ENCODE measurements around the gene SNAPC4. TPM values are rescaled to one million over a fixed set of nuclear protein-coding genes. Genes with fewer than 3 reads are reported as not detected.
A peak's percentile ranks its signal among the peaks of the same experiment; 100 is the strongest.
"Not testable (repeated sequence)": the region's sequence is repeated elsewhere in the genome, so short reads cannot be mapped to it uniquely, and the experiment has no call there.

SNAPC4 gene
- total RNA-seq, 1 donor from 2014 or later, result 3.5 TPM

GRCh38 chr9:136410500-136411287 lies 10.7 kb upstream of the SNAPC4 start, which contains the start of the genes ENTR1 and PMPCA:
Gene ENTR1, minus strand, starts transcription at chr9:136410614. Its CDS starts 217 bp downstream, at chr9:136410397.
Gene PMPCA, plus strand, starts transcription at chr9:136410658. Its CDS starts 11 bp downstream, at chr9:136410669.
- DNase-seq (ENCODE audit: low read depth in 2 of 2), result peak; percentile 70 to 91

DNA sequence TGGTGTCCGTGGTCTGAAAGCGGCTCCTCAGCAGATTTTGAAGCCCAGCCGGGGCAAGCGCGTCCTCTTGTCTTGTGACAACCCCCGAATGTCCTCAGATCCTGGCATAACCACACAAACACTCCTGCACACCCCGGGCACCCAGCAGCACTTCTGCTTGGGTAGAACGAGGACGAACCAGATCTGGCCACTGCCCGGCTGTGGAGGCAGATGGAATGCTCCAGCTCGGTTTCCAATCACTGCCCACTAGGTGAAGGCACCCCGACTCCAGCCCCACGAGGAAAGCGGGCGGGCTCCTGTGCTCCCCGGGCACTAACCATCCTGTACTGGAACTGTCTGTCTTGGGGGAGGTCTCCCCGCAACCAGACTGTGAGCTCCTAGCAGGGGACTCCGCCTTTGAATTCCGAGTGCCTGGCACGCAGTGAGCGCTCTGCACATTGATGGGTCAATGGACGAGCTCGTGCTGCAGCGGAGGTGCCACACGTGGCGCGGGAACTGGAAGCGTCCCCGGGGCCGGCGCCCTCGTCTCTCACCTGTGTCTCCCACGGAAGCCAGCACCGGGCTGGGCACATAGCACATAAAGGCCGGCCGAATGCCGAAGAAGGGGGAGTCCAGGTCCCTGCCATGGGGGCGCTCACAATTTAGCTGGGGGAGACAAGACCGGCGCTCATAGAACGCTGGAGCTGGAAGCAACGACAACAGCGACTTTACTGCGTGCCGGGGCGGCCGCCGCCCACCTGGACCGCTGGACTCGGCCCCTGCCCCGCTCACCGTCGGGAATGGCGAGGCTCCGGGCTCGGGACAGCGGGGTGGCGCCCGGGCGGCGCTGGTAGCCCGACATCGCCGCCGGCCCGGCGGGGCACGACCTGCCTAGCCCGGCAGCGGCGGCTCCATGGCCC lies 9.8 kb upstream of the SNAPC4 start:
- peak in 1 of 2 donors; percentile 48 for DNase-seq (ENCODE audit: low read depth in 2 of 2)

GRCh38 chr9:136407911-136408310 lies 7.9 kb upstream of the SNAPC4 start:
- DNase-seq (ENCODE audit: low read depth in 2 of 2), result no peak

GRCh38 chr9:136407061-136407460 lies 7.1 kb upstream of the SNAPC4 start:
- DNase-seq (ENCODE audit: low read depth in 2 of 2), result not testable (repeated sequence)

GRCh38 chr9:136405904-136406303 lies 5.9 kb upstream of the SNAPC4 start:
- not testable (repeated sequence) for DNase-seq (ENCODE audit: low read depth in 2 of 2)

DNA sequence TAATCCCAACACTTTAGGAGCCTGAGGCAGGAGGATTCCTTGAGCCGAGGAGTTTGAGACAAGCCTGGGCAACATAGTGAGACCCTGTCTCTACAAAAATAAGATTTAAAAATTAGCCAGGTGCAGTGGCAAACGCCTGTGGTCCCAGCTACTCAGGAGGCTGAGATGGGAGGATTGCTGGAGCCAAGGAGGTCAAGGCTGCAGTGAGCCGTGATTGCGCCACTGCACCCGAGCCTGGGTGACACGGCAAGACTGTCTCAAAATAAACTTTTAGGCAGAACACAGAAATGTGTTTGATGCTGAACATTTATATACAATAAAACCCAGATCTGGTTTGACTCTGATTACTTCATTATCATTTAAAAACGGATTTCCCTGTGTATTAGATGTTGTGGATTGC lies 5.5 kb upstream of the SNAPC4 start:
- DNase-seq (ENCODE audit: low read depth in 2 of 2), result no peak

DNA sequence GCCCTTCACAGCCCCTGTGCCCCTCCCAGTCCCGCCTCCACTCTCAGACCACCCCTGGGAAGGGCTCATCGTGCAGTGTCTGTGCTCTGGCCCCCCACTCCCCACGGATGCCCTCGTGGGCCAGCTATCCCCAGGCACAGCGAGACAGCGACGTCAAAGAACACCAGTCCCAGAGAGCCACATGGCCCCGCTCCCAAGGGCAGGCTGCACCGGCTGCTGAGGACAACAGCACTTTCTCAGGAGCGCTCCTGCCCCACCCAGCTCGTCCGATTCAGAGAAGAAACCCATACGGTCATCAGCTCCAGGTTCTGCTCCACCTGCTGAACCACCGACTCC lies 4.8 kb upstream of the SNAPC4 start:
- no peak for DNase-seq (ENCODE audit: low read depth in 2 of 2)

- DNase-seq (ENCODE audit: low read depth in 2 of 2), result no peak
Observed at GRCh38 chr9:136403915-136404800, 4.2 kb upstream of the SNAPC4 start.

DNA sequence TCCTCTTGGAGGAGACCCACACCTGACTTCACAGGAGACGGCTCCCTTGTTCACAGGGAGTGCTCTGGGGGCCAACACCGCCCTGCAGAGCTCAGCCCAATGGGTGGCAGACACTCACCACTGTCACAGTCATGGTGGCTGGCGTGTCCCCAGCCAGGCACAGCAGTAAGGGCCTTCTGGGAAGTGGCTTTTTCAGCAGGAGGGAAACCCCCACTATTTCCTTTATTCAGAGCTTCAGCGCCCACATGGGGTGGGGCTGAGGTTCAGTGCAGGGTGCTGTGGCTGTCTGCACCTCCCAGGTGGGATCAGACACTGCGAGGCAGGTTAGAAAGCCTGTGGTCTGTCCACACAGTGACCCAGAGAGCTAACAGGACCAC lies 3.6 kb upstream of the SNAPC4 start:
- DNase-seq (ENCODE audit: low read depth in 2 of 2), result no peak

GRCh38 chr9:136402067-136402466 lies 2.1 kb upstream of the SNAPC4 start:
- no peak for DNase-seq (ENCODE audit: low read depth in 2 of 2)

DNA sequence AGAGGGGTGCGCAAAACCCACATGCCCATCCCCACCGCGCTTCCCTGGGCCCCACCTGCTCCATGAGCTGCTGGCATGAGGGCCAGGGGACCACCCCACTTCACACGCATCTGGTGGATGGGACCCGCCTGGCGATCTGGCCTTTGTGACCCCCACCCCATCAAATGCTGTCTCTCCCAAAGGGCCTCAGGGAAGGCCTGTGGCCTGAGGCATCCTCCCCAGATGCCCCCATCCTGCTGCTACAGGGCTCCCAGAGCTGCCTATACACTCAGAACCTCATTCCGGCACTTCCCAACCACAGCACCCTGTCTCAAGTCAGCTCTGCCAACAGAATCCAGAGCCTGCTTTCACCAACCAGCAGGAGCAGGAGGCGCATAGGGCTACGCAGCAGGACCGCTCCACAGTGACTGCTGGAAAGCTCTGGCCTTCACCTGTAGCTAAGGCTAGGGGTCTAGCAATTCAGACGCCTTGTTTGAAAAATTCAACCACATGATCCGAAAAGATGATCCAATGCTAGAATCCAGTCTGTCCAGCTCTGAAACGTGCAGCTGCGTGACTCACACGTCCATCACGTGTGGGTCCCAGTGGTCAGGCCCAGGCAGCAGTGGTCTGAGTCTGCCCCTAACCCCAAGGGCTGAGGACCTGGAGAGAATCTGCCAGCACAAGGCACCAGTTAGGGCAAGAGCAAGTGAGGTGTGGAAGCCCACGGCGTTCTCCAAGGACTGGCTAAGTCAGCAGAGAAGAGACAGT lies 1.4 kb upstream of the SNAPC4 start:
- DNase-seq (ENCODE audit: low read depth in 2 of 2), result no peak

DNA sequence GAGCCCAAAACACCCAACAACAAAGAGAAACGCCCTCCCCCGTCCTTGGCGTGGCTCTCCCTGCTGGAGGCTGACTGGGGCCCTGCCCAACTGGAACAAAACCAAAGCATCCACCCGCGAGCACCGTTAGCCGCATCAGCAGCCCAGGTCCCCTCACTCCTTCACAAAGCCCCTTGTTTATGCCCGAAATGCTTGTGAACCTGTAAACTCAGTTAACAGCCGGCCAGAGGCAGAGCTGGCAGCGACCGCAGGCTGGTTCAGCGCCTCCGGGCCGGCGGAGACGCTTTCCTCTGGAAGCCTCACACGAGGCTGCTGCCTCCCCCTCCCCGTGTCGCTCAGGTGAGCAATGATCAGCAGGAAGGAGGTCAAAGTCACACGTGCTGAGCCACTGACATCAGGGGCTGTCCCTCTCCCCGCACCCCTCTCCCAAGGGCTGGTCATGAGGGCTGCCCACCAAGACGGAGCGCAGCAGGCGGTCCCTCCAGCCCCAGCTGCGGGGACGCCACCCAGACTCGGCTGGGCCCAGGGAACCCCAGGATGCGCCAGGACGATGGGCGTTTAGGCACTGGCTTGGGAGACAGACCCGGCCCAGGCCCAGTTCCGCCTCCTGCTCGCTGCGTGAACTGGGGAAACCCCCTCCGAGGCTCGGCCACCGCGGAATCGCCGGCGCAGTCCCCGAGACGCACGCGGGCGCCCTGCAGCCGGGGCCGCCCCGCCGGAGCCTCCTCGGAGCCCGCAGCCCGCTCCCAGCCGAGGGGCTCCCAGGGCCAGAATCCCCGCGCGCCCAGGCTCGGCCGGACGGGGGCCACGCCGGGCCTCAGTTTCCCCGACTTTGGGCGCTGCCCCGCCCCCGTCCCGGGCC lies 563 bp downstream of the SNAPC4 start:
- peak in 1 of 2 donors; percentile 40 for DNase-seq (ENCODE audit: low read depth in 2 of 2)

DNA sequence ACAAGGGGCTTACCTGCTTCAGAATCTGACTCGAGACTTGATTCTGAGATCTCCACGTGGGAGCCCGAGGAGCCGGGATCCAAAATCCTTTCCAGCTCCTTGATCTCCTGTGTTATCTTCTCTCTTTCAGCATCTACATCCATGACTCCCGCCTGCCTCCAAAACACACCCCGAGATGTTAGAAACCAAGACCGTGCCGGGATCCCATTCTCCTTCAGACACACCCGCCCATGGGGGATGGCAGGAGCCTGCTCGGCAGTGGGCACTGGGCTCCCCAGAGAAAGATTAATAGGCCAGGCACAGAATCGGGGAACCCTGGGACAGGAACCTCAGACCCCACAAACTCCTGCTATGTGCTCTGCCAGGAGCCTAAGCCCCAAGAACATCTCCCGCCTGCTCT lies 1.7 kb downstream of the SNAPC4 start:
- no peak for DNase-seq (ENCODE audit: low read depth in 2 of 2)

DNA sequence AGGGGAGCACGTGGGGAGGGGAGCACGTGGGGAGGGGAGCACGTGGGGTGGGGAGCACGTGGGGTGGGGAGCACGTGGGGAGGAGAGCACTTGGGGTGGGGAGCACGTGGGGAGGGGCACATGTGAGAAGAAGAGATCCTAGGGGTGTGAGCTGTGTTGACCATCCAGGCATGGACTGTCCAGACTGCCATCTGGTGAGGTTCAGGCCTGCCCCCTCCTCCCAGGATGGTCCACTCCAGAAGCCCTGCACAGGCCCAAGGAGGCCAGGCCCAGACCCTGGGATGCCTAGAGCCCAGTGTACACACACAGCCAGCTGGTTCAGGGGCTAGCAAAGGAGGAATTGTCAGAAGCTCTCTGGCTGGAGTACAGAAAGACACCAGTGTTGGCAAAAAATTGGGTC lies 2.3 kb downstream of the SNAPC4 start:
- DNase-seq (ENCODE audit: low read depth in 2 of 2), result no peak

DNA sequence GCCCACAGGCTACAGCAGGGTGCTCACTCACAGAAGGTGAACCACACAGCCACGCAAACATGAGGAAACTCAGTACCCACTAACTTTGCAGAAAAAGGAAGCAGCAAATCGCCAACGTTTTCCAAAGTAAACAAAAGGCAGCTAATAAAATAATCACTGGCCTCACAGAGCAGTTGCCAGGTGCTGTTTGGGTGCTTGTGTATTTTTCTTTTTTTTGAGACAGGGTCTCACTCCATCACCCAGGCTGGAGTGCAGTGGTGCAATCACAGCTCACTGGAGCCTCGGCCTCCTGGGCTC lies 3.8 kb downstream of the SNAPC4 start:
- no peak for DNase-seq (ENCODE audit: low read depth in 2 of 2)

DNA sequence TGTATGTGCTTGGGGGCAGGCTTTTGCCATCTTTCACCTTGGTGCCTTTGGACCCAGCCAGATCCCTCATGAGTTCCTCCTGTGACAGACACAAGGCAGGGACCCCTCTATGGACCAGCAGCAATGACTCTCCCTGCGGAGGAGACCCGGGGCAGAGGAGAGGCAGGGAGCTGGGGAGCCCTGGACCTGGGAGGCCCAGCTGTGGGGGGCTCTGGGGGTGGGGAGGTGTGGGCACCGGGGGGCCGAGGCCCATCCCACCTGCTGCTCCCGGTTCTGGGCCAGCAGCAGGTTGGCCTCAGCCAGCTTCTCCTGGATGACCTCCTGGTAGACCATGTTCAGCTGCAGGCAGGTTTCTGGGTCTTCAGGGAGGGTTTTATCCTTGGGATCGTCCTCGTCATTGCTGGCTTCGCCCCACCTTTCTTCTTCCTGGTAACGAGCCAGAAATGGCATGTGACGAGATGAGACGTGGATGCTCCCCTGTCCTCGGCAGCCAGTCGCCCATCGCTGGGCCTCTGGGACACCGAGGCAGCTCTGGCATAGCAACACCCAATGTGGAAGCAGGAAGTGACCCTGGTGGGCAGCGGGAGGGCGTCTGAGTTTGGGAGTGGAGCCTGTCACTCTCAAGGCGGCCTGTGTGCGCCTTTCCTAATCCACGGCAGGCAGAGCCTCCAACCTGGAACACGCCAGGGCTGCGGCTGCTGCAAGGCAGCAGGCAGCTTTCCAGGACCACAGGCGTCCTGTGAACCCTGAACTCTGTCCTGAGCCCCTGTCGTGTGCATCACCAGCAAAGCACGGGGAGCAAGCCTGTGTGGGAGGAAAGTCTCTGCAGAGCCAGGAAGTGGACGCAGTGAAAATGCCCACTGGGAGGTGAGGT lies 4.4 kb downstream of the SNAPC4 start:
- no peak for DNase-seq (ENCODE audit: low read depth in 2 of 2)

DNA sequence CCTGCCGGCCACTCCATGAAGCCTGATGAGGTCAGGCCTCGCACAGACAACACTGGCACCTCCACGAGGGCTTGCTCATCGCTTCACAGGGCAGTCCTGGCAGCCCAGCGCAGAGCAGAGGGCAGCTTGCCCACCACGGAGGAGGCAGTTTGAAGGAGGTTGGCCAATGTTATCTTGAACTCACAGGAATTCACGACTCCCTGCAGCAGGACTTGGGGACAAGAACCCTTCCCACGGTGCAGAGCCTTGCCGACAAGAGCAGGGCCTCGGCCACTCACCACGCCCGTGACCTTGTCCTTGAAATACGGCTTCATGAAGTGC lies 5.0 kb downstream of the SNAPC4 start:
- no peak for DNase-seq (ENCODE audit: low read depth in 2 of 2)

DNA sequence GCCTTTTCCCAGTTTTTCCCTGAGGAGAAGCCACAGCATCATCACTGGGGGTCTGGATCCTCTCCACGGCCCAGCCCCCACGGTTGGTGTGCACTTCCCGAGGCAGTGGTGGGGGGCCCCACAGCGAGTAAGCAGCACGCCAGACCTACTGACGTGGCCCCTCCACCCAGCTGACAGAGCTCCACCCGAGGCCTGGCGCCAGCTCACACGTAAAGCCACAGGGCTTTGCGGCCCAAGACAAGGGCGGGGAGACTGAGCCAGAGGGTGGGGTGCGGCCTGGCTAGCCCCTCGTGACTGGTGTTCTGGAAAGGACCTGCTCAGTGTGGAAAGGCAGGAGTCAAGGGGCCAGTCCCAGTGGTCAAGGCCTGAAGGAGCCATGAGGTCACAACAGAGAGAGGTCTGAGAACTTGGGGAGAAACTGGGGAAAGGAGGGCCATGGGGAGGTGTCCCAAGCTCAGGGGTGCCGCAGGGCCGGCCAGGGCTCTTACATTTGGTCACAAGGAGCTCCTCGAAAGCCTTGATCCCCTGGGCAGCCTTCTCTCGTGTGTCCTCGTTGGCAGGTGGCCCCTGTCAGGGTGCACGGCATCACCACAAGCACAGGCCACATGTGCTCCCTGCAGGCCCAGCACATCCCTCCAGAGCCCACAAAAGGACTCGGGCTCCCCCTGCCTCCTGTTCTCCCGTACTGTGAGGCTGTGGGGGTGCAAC lies 5.5 kb downstream of the SNAPC4 start:
- no peak for DNase-seq (ENCODE audit: low read depth in 2 of 2)

DNA sequence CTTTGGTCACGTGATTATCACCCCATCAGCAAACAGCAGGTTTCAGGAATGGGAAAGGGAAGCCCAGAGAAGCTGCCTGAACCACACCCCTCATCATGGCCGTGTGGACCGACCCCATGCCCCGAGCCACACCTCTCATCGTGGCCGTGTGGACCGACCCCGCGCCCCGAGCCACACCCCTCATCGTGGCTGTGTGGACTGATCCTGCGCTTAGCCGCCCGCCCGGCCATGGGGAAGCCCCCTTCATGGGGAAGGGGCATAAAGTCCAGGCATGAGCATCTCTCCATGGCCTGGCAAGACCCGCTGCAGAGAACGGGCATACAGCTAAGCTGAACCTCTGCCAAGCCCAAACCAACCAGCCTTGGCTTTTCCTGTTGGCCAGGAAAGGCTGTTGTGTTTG lies 6.4 kb downstream of the SNAPC4 start:
- no peak for DNase-seq (ENCODE audit: low read depth in 2 of 2)
